Measurements from ENCODE around the gene PLIN1. TPM values are rescaled to one million over a fixed set of nuclear protein-coding genes. Genes with fewer than 3 reads are reported as not detected.
"Not testable (repeated sequence)": the region's sequence is repeated elsewhere in the genome, so short reads cannot be mapped to it uniquely, and the experiment has no call there.

Gene PLIN1
- total and polyA plus RNA-seq, 10 donors: 0.61 to 1.8 (median 0.96) TPM

- Histone ChIP-seq H3K27ac (no peak overlapping the region), H3K36me3 (no peaks in the 10 kb centered on the region), H3K9me3 (no peaks in the 10 kb centered on the region), H3K4me3 (no peak overlapping the region), H3K27me3 (replicated peaks in 1 of 7) (no peaks in the 10 kb centered on the region), H3K4me1 (peaks cover 0 to 7% (median 4%) of the 10 kb centered on the region in 6 donors)
- intact Hi-C loops (cut with DNase I; ENCODE audit: low total_unique reads): no loop called here
- WGBS, 5 donors: 82 to 93% (median 92%) methylated on average over 1 of the region's 1 CpG
- TF ChIP-seq POLR2A (IDR thresholded peaks at IDR 0.05) (no peak), CTCF (IDR thresholded peaks at IDR 0.05 in 8 of 11, conservative IDR thresholded peaks at IDR 0.05 in 3 of 11) (no peak), POLR2AphosphoS5 (IDR thresholded peaks at IDR 0.05) (no peak)
- no peak for DNase-seq
Observed at GRCh38 chr15:89695198-89695597, 16.0 kb upstream of the PLIN1 start.

GRCh38 chr15:89693696-89694095, 14.5 kb upstream of the PLIN1 start:
- intact Hi-C loops (cut with DNase I; ENCODE audit: low total_unique reads): no loop called here

GRCh38 chr15:89693091-89693490, 13.9 kb upstream of the PLIN1 start:
- WGBS, 5 donors: 34 to 86% (median 80%) methylated on average over 2 of the region's 2 CpGs
- intact Hi-C loops (cut with DNase I; ENCODE audit: low total_unique reads): no loop called here
- Histone ChIP-seq H3K36me3 (no peaks in the 10 kb centered on the region), H3K4me3 (no peak overlapping the region), H3K9me3 (no peaks in the 10 kb centered on the region), H3K4me1 (peaks cover 0 to 19% (median 14%) of the 10 kb centered on the region in 6 donors), H3K27me3 (replicated peaks in 1 of 7) (no peaks in the 10 kb centered on the region), H3K27ac (no peak overlapping the region)
- TF ChIP-seq POLR2A (IDR thresholded peaks at IDR 0.05) (no peak), CTCF (IDR thresholded peaks at IDR 0.05 in 8 of 11, conservative IDR thresholded peaks at IDR 0.05 in 3 of 11) (no peak), POLR2AphosphoS5 (IDR thresholded peaks at IDR 0.05) (no peak)
- DNase-seq: no peak

More at GRCh38 chr15:89693696-89694095, 14.5 kb upstream of the PLIN1 start:
- 56 to 88% (median 81%) methylated on average over 1 of the region's 1 CpG for whole genome bisulfite sequencing, 5 donors
- H3K36me3 ChIP-seq: no peaks in the 10 kb centered on the region
- no peak for TF ChIP-seq POLR2AphosphoS5 (IDR thresholded peaks at IDR 0.05)
- no peak for TF ChIP-seq CTCF (IDR thresholded peaks at IDR 0.05 in 8 of 11, conservative IDR thresholded peaks at IDR 0.05 in 3 of 11)
- no peak for TF ChIP-seq POLR2A (IDR thresholded peaks at IDR 0.05)
- H3K27ac ChIP-seq: no peak overlapping the region
- H3K9me3 ChIP-seq: no peaks in the 10 kb centered on the region
- no peak for DNase-seq
- H3K27me3 ChIP-seq (replicated peaks in 1 of 7): no peaks in the 10 kb centered on the region
- H3K4me1 ChIP-seq: peaks cover 0 to 19% (median 14%) of the 10 kb centered on the region in 6 donors
- no peak overlapping the region for H3K4me3 ChIP-seq

GRCh38 chr15:89690276-89691218, 11.4 kb upstream of the PLIN1 start, which contains the start of the genes PEX11A and WDR93:
Gene PEX11A (minus strand): TSS chr15:89690754. CDS start chr15:89690632, 122 bp downstream.
Gene WDR93 (plus strand): TSS chr15:89690811. CDS start chr15:89701747, 10,936 bp downstream.
- H3K36me3 ChIP-seq: peaks cover 0 to 9% (median 0%) of the 10 kb centered on the region in 6 donors
- peaks cover 0 to 19% (median 14%) of the 10 kb centered on the region in 6 donors for H3K4me1 ChIP-seq
- H3K9me3 ChIP-seq: no peaks in the 10 kb centered on the region
- no peak for TF ChIP-seq CTCF (IDR thresholded peaks at IDR 0.05 in 8 of 11, conservative IDR thresholded peaks at IDR 0.05 in 3 of 11)
- TF ChIP-seq POLR2AphosphoS5 (IDR thresholded peaks at IDR 0.05): peak; percentile 41 to 81 (median 77)
- no peak for TF ChIP-seq POLR2A (IDR thresholded peaks at IDR 0.05)
- no peaks in the 10 kb centered on the region for H3K27me3 ChIP-seq (replicated peaks in 1 of 7)
- peak within 1 kb of the TSS; percentile 57 to 97 (median 81) for H3K4me3 ChIP-seq
- intact Hi-C loops (cut with DNase I; ENCODE audit: low total_unique reads): no loop called here
- H3K27ac ChIP-seq: peak within 1 kb of the TSS in 6 of 8 donors; percentile 16 to 75 (median 62)
- WGBS, 5 donors: 1 to 3% (median 2%) methylated on average over 43 to 60 of the region's 60 CpGs
- peak; percentile 93 for DNase-seq

GRCh38 chr15:89689930-89690275, 10.7 kb upstream of the PLIN1 start:
- 62 to 71% (median 64%) methylated on average over 14 to 15 of the region's 15 CpGs for WGBS, 5 donors
- peaks cover 0 to 14% (median 0%) of the 10 kb centered on the region in 6 donors for H3K36me3 ChIP-seq
- H3K9me3 ChIP-seq; DNase-seq; H3K27me3 ChIP-seq (replicated peaks in 1 of 7); intact Hi-C loops (cut with DNase I; ENCODE audit: low total_unique reads): not testable (repeated sequence)
- H3K4me1 ChIP-seq: peaks cover 0 to 19% (median 14%) of the 10 kb centered on the region in 6 donors
- peak overlapping the region; percentile 57 to 97 (median 81) for H3K4me3 ChIP-seq
- peak overlapping the region in 4 of 8 donors; percentile 46 to 75 (median 66) for H3K27ac ChIP-seq
